Breast epithelium (tissue), 3 donors: Measurements from ENCODE around the gene RC3H1.

Experiments
- POLR2A ChIP-seq: fragments of 450-650 bp; IDR thresholded peaks from one replicate; pipeline ENCODE4 v1.6.1; 2016; ENCODE audit warnings: antibody characterized with exemption, mild to moderate bottlenecking, moderate library complexity
- TF ChIP-seq, protein P1 (sequence below), 3 donors: fragments of 450-650 bp; IDR thresholded peaks; one replicate each; pipeline ENCODE4 v1.5.1; 2016 to 2017; ENCODE audit warnings: antibody characterized with exemption in 3 of 3, mild to moderate bottlenecking in 3 of 3, moderate library complexity in 3 of 3

DNA sequence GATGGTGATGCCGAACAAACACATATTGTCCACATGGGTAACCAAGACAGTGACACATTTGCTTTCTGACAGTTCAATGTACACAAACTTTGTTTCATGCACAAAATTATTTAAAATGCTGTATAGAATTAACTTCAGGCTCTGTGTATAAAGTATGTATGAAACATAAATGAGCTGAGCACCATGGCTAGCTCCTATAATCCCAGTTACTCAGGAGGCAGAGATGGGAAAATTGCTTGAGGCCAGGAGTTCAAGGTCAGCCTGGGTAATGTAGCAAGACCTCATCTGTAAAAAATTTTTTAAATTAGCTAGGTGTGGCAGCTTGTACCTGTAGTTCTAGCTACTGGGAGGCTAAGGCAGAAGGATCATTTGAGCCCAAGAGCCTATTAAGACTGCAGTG is 19.2 kb upstream of the RC3H1 start:
- TF ChIP-seq, protein P1, sequence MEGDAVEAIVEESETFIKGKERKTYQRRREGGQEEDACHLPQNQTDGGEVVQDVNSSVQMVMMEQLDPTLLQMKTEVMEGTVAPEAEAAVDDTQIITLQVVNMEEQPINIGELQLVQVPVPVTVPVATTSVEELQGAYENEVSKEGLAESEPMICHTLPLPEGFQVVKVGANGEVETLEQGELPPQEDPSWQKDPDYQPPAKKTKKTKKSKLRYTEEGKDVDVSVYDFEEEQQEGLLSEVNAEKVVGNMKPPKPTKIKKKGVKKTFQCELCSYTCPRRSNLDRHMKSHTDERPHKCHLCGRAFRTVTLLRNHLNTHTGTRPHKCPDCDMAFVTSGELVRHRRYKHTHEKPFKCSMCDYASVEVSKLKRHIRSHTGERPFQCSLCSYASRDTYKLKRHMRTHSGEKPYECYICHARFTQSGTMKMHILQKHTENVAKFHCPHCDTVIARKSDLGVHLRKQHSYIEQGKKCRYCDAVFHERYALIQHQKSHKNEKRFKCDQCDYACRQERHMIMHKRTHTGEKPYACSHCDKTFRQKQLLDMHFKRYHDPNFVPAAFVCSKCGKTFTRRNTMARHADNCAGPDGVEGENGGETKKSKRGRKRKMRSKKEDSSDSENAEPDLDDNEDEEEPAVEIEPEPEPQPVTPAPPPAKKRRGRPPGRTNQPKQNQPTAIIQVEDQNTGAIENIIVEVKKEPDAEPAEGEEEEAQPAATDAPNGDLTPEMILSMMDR (IDR thresholded peaks at IDR 0.05) = no peak
- no peak for TF ChIP-seq POLR2A
